GM23338 (cell line): Measurements from ENCODE around the gene FOXN1.

ENCODE experiments used
- CREB1 ChIP-seq: fragments of 250-450 bp; sonication (Bioruptor Pico); IDR thresholded peaks from 2 replicates; pipeline ENCODE4 v1.5.0; 2020; ENCODE audit warnings: low read depth, mild to moderate bottlenecking, moderate library complexity
- CTCF ChIP-seq, 2 experiments: fragments of 200-600 bp in 1 of 2; sonication (generic) in 1 of 2; conservative IDR thresholded peaks; 2 replicates each; pipeline versions ENCODE4 v1.5.1 to v1.6.1; 2016 to 2017; ENCODE audit warnings: antibody characterized with exemption in 2 of 2, low read depth in 2 of 2, mild to moderate bottlenecking in 2 of 2, moderate library complexity in 1 of 2
- ETS1 ChIP-seq: IDR thresholded peaks from 2 replicates; pipeline ENCODE4 v1.6.1; 2016; ENCODE audit warnings: antibody characterized with exemption
- EZH2 ChIP-seq: fragments of 200-600 bp; sonication (generic); IDR thresholded peaks from one replicate; pipeline ENCODE4 v1.8.0; 2017; ENCODE audit warnings: antibody characterized with exemption, mild to moderate bottlenecking, low read depth; ENCODE audit not compliant: unreplicated experiment
- EZH2phosphoT487 ChIP-seq: fragments of 200-600 bp; sonication (generic); IDR thresholded peaks from one replicate; pipeline ENCODE4 v1.8.1; 2018; ENCODE audit warnings: antibody characterized with exemption; ENCODE audit not compliant: unreplicated experiment
- POLR2AphosphoS5 ChIP-seq: IDR thresholded peaks from 2 replicates; pipeline ENCODE4 v1.6.1; 2016; ENCODE audit warnings: antibody characterized with exemption, low read depth
- REST ChIP-seq: IDR thresholded peaks from one replicate; pipeline ENCODE4 v1.6.1; 2018; ENCODE audit warnings: antibody characterized with exemption; ENCODE audit not compliant: unreplicated experiment
- ZNF462 ChIP-seq: fragments of 250-450 bp; sonication (Bioruptor Pico); IDR thresholded peaks from 2 replicates; pipeline ENCODE4 v1.5.0; 2020; ENCODE audit warnings: mild to moderate bottlenecking, moderate library complexity

DNA sequence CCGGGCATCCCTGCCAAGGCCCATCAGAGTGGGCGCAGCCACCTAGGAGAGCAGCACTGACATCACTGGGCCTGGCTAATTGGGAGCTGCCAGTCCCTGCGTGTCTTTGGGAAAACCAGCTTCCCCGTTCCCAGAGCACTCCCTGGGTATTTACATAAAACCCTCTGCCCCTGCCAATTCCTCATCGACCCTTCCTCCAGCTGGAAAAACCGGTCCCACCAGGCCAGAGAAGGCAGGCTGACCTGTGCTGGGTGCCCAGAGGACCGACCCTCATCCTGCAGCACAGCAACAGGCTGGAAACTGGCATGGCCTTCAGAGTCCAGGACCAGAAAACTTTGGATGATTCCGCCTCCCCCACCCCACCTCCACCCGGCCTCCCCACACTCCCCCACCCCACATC lies 8.2 kb upstream of the FOXN1 start:
- no peak for TF ChIP-seq CTCF (conservative IDR thresholded peaks at IDR 0.05; ENCODE audit: low read depth in 2 of 2)
- TF ChIP-seq EZH2: no peak
- no peak for TF ChIP-seq REST
- no peak for TF ChIP-seq CREB1
- TF ChIP-seq ZNF462: no peak
- no peak for TF ChIP-seq POLR2AphosphoS5
- no peak for TF ChIP-seq EZH2phosphoT487
- no peak for TF ChIP-seq ETS1
